ENCODE results near the gene LTA4H. TPM values are rescaled to one million over a fixed set of nuclear protein-coding genes. Genes with fewer than 3 reads are reported as not detected.

LTA4H gene
- polyA plus RNA-seq, 1 donor (not counting 4 experiments of a cell fraction or from before 2014, with no cell fraction given): 183 TPM

GRCh38 chr12:96083020-96083719, 47.8 kb upstream of the LTA4H start:
- FAIRE-seq: no peak
- no peak overlapping the region for H3K9ac ChIP-seq (ENCODE audit: control insufficient read depth, extremely low read depth, insufficient read depth, low read length)
- no peaks in the 10 kb centered on the region for H4K20me1 ChIP-seq (ENCODE audit: control insufficient read depth, extremely low read depth, insufficient read depth, low read length)
- no peak overlapping the region for H3K27ac ChIP-seq (ENCODE audit: control insufficient read depth, insufficient read depth, low read length)
- H3K9me3 ChIP-seq (ENCODE audit: control insufficient read depth, low read depth, low read length): no peaks in the 10 kb centered on the region
- TF ChIP-seq CTCF (optimal IDR thresholded peaks at IDR 0.05 in 1 of 3, IDR thresholded peaks at IDR 0.05 in 1 of 3, conservative IDR thresholded peaks at IDR 0.05 in 1 of 3; ENCODE audit: extremely low read depth in 1 of 3, insufficient read depth in 2 of 3, low read length in 3 of 3) (no peak), EZH2 (IDR thresholded peaks at IDR 0.05; ENCODE audit: low read length) (no peak)
- no peaks in the 10 kb centered on the region for H3K79me2 ChIP-seq (ENCODE audit: control insufficient read depth, insufficient read depth, low read length)
- H3K4me1 ChIP-seq (ENCODE audit: control insufficient read depth, extremely low read depth, insufficient read depth, low read length): peaks cover 9% of the 10 kb centered on the region
- H2AFZ ChIP-seq (ENCODE audit: control insufficient read depth, low read length): no peak overlapping the region
- no peak for DNase-seq (ENCODE audit: low read depth, low spot score)
- dilution Hi-C loops (cut with MboI; ENCODE audit: extremely low pct_ligation_motif_present, low sequenced_read_pairs): no loop called here
- H3K9me1 ChIP-seq (ENCODE audit: control insufficient read depth, extremely low read depth, insufficient read depth, low read length): no peaks in the 10 kb centered on the region
- H3K4me2 ChIP-seq (ENCODE audit: control insufficient read depth, extremely low read depth, insufficient read depth, low read depth, low read length): no peak overlapping the region
- no peaks in the 10 kb centered on the region for H3K27me3 ChIP-seq (ENCODE audit: control insufficient read depth, extremely low read depth, insufficient read depth, low read length)
- no peaks in the 10 kb centered on the region for H3K36me3 ChIP-seq (ENCODE audit: control insufficient read depth in 2 of 2, extremely low read depth in 1 of 2, insufficient read depth in 2 of 2, low read length in 2 of 2)
- H3K4me3 ChIP-seq (ENCODE audit: control insufficient read depth in 2 of 3, extremely low read depth in 1 of 3, insufficient read depth in 2 of 3, low read depth in 1 of 3, low read length in 3 of 3): no peak overlapping the region

- TF ChIP-seq CTCF (optimal IDR thresholded peaks at IDR 0.05 in 1 of 3, IDR thresholded peaks at IDR 0.05 in 1 of 3, conservative IDR thresholded peaks at IDR 0.05 in 1 of 3; ENCODE audit: extremely low read depth in 1 of 3, insufficient read depth in 2 of 3, low read length in 3 of 3) (no peak), EZH2 (IDR thresholded peaks at IDR 0.05; ENCODE audit: low read length) (no peak)
- H3K27ac ChIP-seq (ENCODE audit: control insufficient read depth, insufficient read depth, low read length): no peak overlapping the region
- H3K4me3 ChIP-seq (ENCODE audit: control insufficient read depth in 2 of 3, extremely low read depth in 1 of 3, insufficient read depth in 2 of 3, low read depth in 1 of 3, low read length in 3 of 3): no peak overlapping the region
- no peaks in the 10 kb centered on the region for H3K9me3 ChIP-seq (ENCODE audit: control insufficient read depth, low read depth, low read length)
- no peaks in the 10 kb centered on the region for H3K36me3 ChIP-seq (ENCODE audit: control insufficient read depth in 2 of 2, extremely low read depth in 1 of 2, insufficient read depth in 2 of 2, low read length in 2 of 2)
- dilution Hi-C loops (cut with MboI; ENCODE audit: extremely low pct_ligation_motif_present, low sequenced_read_pairs): no loop called here
- FAIRE-seq: no peak
- H3K27me3 ChIP-seq (ENCODE audit: control insufficient read depth, extremely low read depth, insufficient read depth, low read length): no peaks in the 10 kb centered on the region
- no peak overlapping the region for H3K9ac ChIP-seq (ENCODE audit: control insufficient read depth, extremely low read depth, insufficient read depth, low read length)
- H4K20me1 ChIP-seq (ENCODE audit: control insufficient read depth, extremely low read depth, insufficient read depth, low read length): no peaks in the 10 kb centered on the region
- H3K9me1 ChIP-seq (ENCODE audit: control insufficient read depth, extremely low read depth, insufficient read depth, low read length): no peaks in the 10 kb centered on the region
- H3K79me2 ChIP-seq (ENCODE audit: control insufficient read depth, insufficient read depth, low read length): no peaks in the 10 kb centered on the region
- no peak overlapping the region for H3K4me2 ChIP-seq (ENCODE audit: control insufficient read depth, extremely low read depth, insufficient read depth, low read depth, low read length)
- no peak overlapping the region for H2AFZ ChIP-seq (ENCODE audit: control insufficient read depth, low read length)
- no peak for DNase-seq (ENCODE audit: low read depth, low spot score)
- H3K4me1 ChIP-seq (ENCODE audit: control insufficient read depth, extremely low read depth, insufficient read depth, low read length): peaks cover 9% of the 10 kb centered on the region
Measured at GRCh38 chr12:96081596-96081995, 46.2 kb upstream of the LTA4H start.
